ENCODE measurements around the gene HADHB.
"Not testable (repeated sequence)": the region's sequence is repeated elsewhere in the genome, so short reads cannot be mapped to it uniquely, and the experiment has no call there.

Gene HADHB

DNA sequence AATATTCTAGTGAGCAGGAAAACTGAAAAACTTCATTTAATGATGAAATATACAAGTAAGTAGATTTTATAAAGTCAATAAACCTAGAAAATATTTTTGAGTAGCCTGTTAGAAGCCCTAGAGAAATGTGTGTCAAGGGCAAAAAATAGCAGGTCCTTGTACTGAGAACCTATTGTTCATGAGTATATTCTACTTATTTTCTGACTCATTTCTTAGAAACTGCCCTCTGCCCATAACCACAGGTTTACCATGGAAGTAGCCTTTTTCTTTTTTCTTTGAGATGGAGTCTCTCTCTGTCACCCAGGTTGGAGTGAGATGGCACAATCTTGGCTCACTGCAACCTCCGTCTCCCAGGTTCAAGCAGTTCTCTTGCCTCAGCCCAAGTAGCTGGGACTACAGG lies 81.8 kb downstream of the HADHB start:
- no peak overlapping the region for H3K4me3 ChIP-seq (ENCODE audit: low read depth, low read length)

DNA sequence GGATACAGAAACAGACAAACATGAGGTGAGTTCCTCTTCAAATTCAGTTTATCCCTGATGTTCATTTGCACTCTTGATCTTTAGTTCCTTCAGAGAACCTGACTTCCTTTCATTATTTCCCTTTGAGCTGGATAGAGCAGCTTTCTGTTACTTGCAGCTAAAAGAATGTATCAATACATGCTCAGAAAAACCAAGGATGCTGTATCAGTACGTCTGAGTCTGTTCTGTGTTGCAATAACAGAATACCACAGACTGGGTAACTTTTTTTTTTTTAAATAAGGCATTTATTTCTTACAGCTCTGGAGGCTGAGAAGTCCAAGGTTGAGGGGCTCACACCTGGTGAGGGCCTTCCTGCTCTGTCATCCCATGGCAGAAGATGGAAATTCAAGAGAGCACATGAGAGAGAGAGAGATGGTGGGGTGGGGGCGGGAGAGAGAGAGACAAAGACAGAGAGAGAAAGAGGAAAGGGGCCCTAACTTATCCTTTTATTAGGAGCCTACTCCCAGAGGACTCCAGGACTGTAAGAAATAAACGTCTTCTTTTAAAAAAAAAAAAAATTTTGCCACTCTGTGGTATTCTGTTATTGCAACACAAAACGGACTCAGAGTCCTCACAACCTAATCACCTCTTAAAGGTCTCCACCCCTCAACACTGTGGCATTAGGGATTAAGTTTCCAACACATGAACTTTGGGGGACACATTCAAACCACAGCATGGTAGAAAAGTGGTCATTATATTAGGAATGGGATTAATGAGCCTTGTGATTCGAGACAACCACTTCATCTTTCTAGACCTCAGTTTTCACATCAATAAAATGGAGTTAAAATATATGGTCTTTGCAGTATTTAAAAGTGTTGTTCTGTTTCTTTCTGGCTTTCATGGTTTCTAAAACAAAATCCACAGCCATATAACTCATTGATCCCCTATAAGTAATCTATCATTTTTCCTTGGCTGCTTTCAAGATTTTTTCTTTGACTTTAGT lies 82.8 kb downstream of the HADHB start:
- H3K4me3 ChIP-seq (ENCODE audit: low read depth, low read length), result no peak overlapping the region

- H3K4me3 ChIP-seq (ENCODE audit: low read depth, low read length), result not testable (repeated sequence)
These were observed 84.3 kb downstream of the HADHB start for GRCh38 chr2:26329083-26329482.

DNA sequence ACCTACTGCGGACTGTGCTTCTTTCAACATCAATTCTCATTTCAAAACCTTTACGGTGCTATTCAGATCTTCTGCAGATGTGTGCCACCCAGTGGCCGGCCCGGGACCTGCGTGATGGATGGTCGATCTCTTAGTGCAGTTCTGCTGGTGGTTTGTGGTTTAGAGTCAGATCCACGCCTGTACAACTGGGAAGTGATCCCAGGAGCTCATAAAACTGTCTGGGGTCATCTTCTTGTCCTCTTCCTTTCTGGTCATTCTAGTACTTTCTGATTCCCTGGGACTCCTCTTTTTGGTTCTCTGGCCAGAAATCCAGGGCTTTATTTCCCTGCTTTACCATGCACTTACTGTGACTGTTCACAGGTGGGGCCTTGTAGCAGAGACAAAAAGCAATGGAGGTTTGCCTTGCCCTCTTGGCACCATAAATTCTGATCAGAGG lies 85.4 kb downstream of the HADHB start:
- no peak overlapping the region for H3K4me3 ChIP-seq (ENCODE audit: low read depth, low read length)

DNA sequence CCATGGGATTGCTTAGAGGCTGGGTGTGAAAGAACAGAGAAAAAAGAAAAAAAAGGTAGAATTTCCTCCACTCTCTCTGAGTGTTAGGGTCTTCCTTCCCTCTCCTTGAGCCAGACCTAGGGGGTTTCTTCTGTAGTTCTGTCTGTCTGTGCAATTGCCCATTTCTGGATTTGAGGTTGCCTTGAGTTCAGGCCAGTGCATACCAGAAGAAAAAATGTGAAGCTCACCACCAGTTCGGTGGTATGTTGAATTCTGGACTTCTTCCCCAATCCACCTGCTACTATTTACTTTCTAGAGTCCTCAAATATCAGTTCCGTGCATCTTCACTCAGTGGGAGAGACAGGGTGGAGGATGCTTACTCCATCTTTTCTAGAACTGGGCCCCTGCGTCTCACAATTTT lies 85.9 kb downstream of the HADHB start:
- no peak overlapping the region for H3K4me3 ChIP-seq (ENCODE audit: low read depth, low read length)

- not testable (repeated sequence) for H3K4me3 ChIP-seq (ENCODE audit: low read depth, low read length)
These were observed 86.6 kb downstream of the HADHB start for GRCh38 chr2:26331321-26331720.

GRCh38 chr2:26333293-26333692 lies 88.6 kb downstream of the HADHB start:
- no peak overlapping the region for H3K4me3 ChIP-seq (ENCODE audit: low read depth, low read length)

DNA sequence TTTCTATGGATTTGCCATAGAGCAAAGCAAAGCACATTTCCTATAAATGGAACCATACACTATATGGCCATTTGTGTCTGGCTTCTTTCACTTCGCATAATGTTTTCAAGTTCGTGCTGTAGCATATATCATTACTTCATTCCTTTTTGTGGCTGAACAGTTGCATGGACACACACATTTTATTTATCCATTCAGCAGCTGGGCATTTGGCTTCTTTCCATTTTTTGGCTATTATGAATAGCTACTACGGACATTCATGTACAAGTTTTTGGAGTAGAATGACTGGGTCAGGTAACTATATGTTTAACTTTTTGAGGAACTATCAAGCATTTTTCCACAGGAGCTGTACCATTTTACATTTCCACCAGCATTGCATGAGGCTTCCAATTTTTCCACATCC lies 90.5 kb downstream of the HADHB start:
- H3K4me3 ChIP-seq (ENCODE audit: low read depth, low read length), result no peak overlapping the region

DNA sequence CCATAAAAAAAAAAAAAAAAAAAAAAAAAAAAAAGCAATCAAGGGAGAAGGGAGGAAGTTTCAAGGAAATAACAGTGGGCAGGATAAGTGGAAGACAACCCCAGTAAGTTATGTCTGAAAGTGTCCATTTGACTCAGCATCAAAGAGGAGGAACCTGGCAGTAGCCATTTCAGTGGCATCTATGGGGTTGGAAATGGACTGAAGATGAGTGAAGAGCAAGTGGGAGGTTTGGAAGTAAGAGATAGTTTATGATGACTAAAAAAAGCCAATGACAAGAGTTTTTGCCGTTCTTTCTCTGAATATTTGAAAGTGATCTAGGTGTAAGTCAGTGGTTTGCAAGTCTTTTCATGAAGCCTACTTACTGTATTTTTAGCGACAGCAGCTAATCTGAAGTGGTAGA lies 92.0 kb downstream of the HADHB start:
- H3K4me3 ChIP-seq (ENCODE audit: low read depth, low read length), result no peak overlapping the region

DNA sequence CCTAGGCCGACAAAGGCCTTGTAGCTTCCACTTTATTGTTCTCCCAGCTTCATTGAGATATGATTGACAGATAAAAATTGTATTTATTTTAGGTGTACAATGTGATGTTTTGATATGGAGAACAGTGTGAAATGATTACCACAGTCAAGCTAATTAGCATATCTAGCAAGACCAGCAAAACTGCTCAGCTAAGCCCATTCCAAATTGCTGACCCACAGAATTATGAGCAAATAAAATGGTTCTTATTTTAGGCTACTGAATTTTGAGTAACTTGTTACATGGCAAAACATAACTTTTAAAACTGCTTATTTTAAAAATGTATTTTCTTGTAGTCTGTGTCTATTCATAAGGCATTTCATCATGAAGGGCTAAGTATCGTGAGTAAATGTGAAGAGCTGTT lies 92.6 kb downstream of the HADHB start:
- H3K4me3 ChIP-seq (ENCODE audit: low read depth, low read length), result no peak overlapping the region

Measured in iPS-11a (cell line).